ENCODE results near the gene PCDHGA1.

Gene PCDHGA1

DNA sequence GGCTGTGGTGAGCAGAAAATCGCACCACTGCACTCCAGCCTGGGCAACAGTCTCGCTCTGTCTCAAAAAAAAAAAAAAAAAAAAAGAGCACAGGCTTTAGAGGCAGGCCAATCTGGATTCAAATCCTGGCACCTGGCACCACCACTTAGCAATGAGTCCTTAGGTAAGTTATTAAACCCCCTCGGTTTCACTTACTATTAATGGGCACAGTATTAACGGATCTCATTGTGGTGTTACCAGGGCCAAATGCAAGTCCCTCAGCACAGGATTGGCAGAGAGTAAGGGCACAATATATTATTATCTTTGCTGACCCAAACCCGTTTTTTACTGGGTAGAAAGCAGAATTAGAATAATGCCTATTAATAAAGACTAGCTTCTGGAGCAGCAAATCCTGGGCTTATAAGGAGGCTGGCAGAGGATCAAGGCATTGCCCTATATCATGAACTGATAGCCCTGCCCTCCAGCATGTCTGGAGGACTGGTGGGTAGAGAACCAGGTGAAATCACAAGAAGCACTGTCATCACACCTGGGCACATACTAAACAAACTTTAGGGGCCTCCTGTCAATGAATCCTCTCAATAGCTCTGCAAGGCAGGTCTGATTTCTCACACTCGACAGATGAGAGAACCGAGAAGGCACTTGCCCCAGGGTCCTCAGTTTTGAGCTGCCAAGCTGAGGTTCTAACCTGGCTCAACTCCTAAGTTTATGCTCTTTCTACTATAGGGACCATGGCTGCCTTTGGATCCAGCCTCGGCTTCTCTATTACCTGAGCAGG is 176.3 kb downstream of the PCDHGA1 start:
- POLR2A ChIA-PET: no interaction called here
- TF ChIP-seq FOXA1 (IDR thresholded peaks at IDR 0.05): no peak
- TF ChIP-seq BHLHE40 (IDR thresholded peaks at IDR 0.05; ENCODE audit: borderline replicate concordance): no peak
- TF ChIP-seq HDGF (IDR thresholded peaks at IDR 0.05; ENCODE audit: borderline replicate concordance): no peak
- no peak for TF ChIP-seq CTBP1 (IDR thresholded peaks at IDR 0.05; ENCODE audit: borderline replicate concordance)
- TF ChIP-seq SP1 (IDR thresholded peaks at IDR 0.05): no peak
- no peak for TF ChIP-seq NFRKB (IDR thresholded peaks at IDR 0.05)
- TF ChIP-seq SUZ12 (IDR thresholded peaks at IDR 0.05): no peak
- TF ChIP-seq FOXM1 (IDR thresholded peaks at IDR 0.05; ENCODE audit: borderline replicate concordance): no peak
- TF ChIP-seq ARNT (IDR thresholded peaks at IDR 0.05): no peak
- no peak for TF ChIP-seq ELF4 (IDR thresholded peaks at IDR 0.05)
- TF ChIP-seq, protein P1, sequence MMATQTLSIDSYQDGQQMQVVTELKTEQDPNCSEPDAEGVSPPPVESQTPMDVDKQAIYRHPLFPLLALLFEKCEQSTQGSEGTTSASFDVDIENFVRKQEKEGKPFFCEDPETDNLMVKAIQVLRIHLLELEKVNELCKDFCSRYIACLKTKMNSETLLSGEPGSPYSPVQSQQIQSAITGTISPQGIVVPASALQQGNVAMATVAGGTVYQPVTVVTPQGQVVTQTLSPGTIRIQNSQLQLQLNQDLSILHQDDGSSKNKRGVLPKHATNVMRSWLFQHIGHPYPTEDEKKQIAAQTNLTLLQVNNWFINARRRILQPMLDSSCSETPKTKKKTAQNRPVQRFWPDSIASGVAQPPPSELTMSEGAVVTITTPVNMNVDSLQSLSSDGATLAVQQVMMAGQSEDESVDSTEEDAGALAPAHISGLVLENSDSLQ (IDR thresholded peaks at IDR 0.05): no peak
- no peak for TF ChIP-seq TARDBP (IDR thresholded peaks at IDR 0.05)
- CTCF ChIA-PET: interaction anchor here (0.6 to 1.8 kb wide), 5 partner anchors 12 to 283 kb away, joined by 3 to 5 read pairs (median 4); partner anchors contain the start of genes PCDHB14 and PCDHGC3
- DNase-seq (ENCODE audit: extremely low spot score): no peak

DNA sequence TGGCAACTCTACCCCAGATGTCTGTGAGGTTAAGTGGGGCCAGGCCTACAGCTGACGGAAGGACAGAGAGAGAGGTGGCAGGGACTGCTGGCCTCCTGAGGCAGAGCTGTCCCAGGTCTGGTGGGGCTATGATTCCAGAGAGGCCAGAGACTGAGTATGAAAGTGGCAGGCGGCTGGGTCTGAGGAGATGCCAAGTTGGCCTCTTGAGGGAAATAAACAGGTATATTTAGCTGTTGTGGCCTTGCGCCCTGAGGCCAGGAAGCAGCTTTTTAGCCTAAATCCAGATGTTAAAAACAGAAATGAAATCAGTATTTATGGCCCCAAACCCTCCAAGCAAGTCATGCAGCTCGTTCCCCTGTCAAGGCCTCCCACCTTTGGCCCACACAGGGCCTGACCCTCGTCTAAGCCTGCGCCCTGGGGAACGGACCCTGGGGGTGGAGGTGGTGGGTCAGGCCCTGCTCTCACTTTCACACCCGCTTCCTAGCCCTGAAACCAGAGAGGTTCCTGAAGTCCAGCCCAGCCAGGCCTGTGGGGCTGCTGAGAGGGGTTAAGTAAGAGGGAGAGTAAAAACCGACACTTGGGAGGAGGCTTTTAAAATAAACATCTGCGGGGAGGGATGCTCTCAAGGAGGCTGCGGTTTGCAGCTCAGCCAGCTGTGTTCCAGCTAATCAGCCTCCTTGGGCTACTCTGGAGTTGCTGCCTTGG is 177.2 kb downstream of the PCDHGA1 start:
- TF ChIP-seq HDGF (IDR thresholded peaks at IDR 0.05; ENCODE audit: borderline replicate concordance): no peak
- no peak for TF ChIP-seq FOXM1 (IDR thresholded peaks at IDR 0.05; ENCODE audit: borderline replicate concordance)
- TF ChIP-seq FOXA1 (IDR thresholded peaks at IDR 0.05): no peak
- TF ChIP-seq TARDBP (IDR thresholded peaks at IDR 0.05): no peak
- no peak for TF ChIP-seq BHLHE40 (IDR thresholded peaks at IDR 0.05; ENCODE audit: borderline replicate concordance)
- TF ChIP-seq, protein P1 (IDR thresholded peaks at IDR 0.05): no peak
- TF ChIP-seq SUZ12 (IDR thresholded peaks at IDR 0.05): no peak
- no peak for TF ChIP-seq ZNF384 (IDR thresholded peaks at IDR 0.05)
- no peak for TF ChIP-seq FOXK2 (IDR thresholded peaks at IDR 0.05)
- no peak for TF ChIP-seq CTBP1 (IDR thresholded peaks at IDR 0.05; ENCODE audit: borderline replicate concordance)
- no peak for TF ChIP-seq ARNT (IDR thresholded peaks at IDR 0.05)
- no peak for TF ChIP-seq ELF4 (IDR thresholded peaks at IDR 0.05)
- TF ChIP-seq NFRKB (IDR thresholded peaks at IDR 0.05): no peak
- no peak for TF ChIP-seq L3MBTL2 (conservative IDR thresholded peaks at IDR 0.05)
- no peak for TF ChIP-seq SP1 (IDR thresholded peaks at IDR 0.05)
- ChIA-PET CTCF (interaction anchor here (0.6 to 1.8 kb wide), 7 partner anchors 11 to 284 kb away, joined by 3 to 5 read pairs (median 3); partner anchors contain the start of genes PCDHB14 and PCDHGC3), POLR2A (interaction anchor here (0.7 kb wide), 1 partner anchor 187 kb away, joined by 3 read pairs; the partner anchor contains the start of gene TAF7)
- no peak for DNase-seq (ENCODE audit: extremely low spot score)

DNA sequence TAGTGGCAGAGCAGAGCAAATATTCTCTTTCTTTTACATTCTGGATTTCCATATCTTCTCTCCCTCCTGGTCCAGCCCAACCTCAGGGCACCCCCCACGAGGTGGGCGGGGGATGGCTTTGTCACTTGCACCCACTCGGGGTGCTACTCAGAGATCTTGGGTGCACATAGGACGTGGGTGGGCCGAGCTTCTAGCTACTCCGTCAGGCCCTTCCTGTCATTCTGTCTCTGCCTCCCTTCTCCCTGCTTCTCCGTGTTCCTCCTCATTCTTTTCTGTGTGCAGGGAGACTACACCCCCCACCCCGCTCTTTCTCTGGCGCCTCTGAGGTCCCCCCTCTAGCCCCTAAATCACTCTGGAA is 178.1 kb downstream of the PCDHGA1 start:
- CTCF ChIA-PET: interaction anchor here (0.8 to 1.8 kb wide), 4 partner anchors 13 to 87 kb away, joined by 3 to 4 read pairs (median 3); partner anchors contain the start of genes PCDHGA11 and PCDHGC3

DNA sequence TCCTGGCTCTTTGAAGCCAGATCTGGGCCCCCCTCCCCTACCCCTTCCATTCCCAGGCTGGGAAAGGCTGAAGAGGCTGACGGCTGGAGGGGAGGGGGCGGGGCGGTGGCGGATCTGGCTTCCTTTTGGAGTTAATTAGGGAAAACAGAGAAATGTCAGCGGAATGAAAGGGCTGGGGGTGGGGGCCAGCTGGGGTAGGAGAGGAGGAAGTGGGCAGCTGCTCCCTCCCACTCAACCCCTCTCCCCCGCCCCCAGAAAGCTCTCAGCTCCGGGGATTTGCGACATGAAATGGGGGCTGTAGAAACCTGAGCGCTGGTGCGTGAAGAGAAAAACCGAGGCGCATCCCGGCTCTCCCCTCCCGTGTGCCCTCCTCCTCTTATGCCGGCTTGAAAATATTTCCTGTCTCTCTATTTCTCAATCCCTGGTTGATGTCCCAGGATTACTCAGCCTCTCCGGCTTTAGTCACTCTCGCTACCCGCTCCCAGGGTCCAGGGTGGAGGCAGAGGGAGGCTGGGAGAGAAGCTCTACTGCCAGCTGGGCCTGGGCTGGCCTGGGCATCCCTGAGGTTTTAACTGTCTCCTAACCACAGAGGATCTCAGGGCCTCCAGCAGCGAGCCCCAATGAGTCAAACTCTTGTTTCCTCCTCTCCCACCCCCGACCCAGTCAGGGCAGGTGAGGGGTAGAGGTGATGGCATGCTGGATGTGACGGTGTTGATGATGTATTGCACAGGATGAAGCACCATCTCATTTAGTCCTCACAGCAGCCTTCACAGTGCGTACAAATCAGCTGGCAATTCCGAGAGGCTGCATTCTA is 178.7 kb downstream of the PCDHGA1 start:
- DNase-seq (ENCODE audit: extremely low spot score): no peak
- ChIA-PET CTCF (interaction anchor here (0.8 to 1.8 kb wide), 6 partner anchors 9 to 264 kb away, joined by 3 to 4 read pairs (median 3); partner anchors contain the start of genes PCDHB15, PCDHGA11 and PCDHGC3), POLR2A (no interaction called here)
- TF ChIP-seq ARNT (IDR thresholded peaks at IDR 0.05) (no peak), CTBP1 (IDR thresholded peaks at IDR 0.05; ENCODE audit: borderline replicate concordance) (no peak), BHLHE40 (IDR thresholded peaks at IDR 0.05; ENCODE audit: borderline replicate concordance) (no peak), ZNF384 (IDR thresholded peaks at IDR 0.05) (no peak), FOXA1 (IDR thresholded peaks at IDR 0.05) (no peak), HDGF (IDR thresholded peaks at IDR 0.05; ENCODE audit: borderline replicate concordance) (no peak), SUZ12 (IDR thresholded peaks at IDR 0.05) (no peak), FOXK2 (IDR thresholded peaks at IDR 0.05) (no peak), L3MBTL2 (conservative IDR thresholded peaks at IDR 0.05) (no peak), SP1 (IDR thresholded peaks at IDR 0.05) (no peak), TARDBP (IDR thresholded peaks at IDR 0.05) (no peak), FOXM1 (IDR thresholded peaks at IDR 0.05; ENCODE audit: borderline replicate concordance) (no peak), NFRKB (IDR thresholded peaks at IDR 0.05) (no peak)

More for the DNA sequence above, 178.1 kb downstream of the PCDHGA1 start:
- POLR2A ChIA-PET: interaction anchor here (0.7 kb wide), 1 partner anchor 188 kb away, joined by 3 read pairs; the partner anchor contains the start of gene TAF7
- TF ChIP-seq, protein P1 (IDR thresholded peaks at IDR 0.05): no peak
- TF ChIP-seq FOXM1 (IDR thresholded peaks at IDR 0.05; ENCODE audit: borderline replicate concordance) (no peak), HDGF (IDR thresholded peaks at IDR 0.05; ENCODE audit: borderline replicate concordance) (no peak), TARDBP (IDR thresholded peaks at IDR 0.05) (no peak), ZNF384 (IDR thresholded peaks at IDR 0.05) (no peak), BHLHE40 (IDR thresholded peaks at IDR 0.05; ENCODE audit: borderline replicate concordance) (no peak), FOXA1 (IDR thresholded peaks at IDR 0.05) (no peak), FOXK2 (IDR thresholded peaks at IDR 0.05) (no peak)
- DNase-seq (ENCODE audit: extremely low spot score): no peak

DNA sequence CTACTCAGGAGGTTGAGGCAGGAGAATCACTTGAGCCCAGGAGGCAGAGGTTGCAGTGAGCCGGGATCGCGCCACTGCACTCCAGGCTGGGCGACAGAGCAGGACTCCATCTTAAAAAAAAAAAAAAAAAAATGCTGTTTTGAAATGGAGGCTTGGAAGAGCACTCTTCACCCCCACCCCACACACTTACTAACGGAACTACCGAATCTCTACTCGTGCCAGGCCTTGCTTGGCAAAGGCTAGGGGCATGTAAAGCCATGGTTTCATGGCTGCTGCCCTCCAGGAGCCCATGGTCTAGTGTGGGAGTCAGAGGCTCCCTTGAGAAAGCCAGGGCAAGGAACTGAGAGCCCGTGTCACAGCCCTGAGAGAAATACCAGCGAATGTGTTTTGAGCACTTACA is 179.8 kb downstream of the PCDHGA1 start:
- TF ChIP-seq TARDBP (IDR thresholded peaks at IDR 0.05) (no peak), LEF1 (IDR thresholded peaks at IDR 0.05; ENCODE audit: borderline replicate concordance) (no peak), ZNF384 (IDR thresholded peaks at IDR 0.05) (no peak), ARNT (IDR thresholded peaks at IDR 0.05) (no peak), FOXM1 (IDR thresholded peaks at IDR 0.05; ENCODE audit: borderline replicate concordance) (no peak), BHLHE40 (IDR thresholded peaks at IDR 0.05; ENCODE audit: borderline replicate concordance) (no peak)
- TF ChIP-seq, protein P1 (IDR thresholded peaks at IDR 0.05): no peak
- no peak for DNase-seq (ENCODE audit: extremely low spot score)
- POLR2A ChIA-PET: no interaction called here
- CTCF ChIA-PET: interaction anchor here (1.1 to 1.4 kb wide), 2 partner anchors 89 to 265 kb away, joined by 3 to 6 read pairs; partner anchors contain the start of genes PCDHB15 and PCDHGA11

All from HEK293T (cell line).